IMR-90 (cell line): ENCODE measurements around the gene ANAPC1. TPM values are rescaled to one million over a fixed set of nuclear protein-coding genes. Genes with fewer than 3 reads are reported as not detected.

Experiments
- ATAC-seq: fragments of 200-7000 bp; cut with Tn5 transposase; 2 replicates; pipeline ENCODE4 v1.9.1; 2020; ENCODE audit warnings: low read depth, mild to moderate bottlenecking, moderate library complexity
- BruUV-seq: library from RNA; stranded (reverse); fragments of 400-500 nt; replicated peaks from 2 replicates; lab custom pipeline; 2021; lab: Mats Ljungman, UMichigan
- CTCF ChIA-PET: fragments of 300-600 bp; formaldehyde crosslinking; extraction: SDS; loops from one replicate; lab custom pipeline; 2021; ENCODE audit warnings: antibody characterized with exemption; lab: Yijun Ruan, JAX
- POLR2A ChIA-PET: fragments of 300-600 bp; sonication (Branson Sonifier 250); formaldehyde crosslinking; loops from one replicate; lab custom pipeline; 2022; ENCODE audit warnings: antibody characterized with exemption; ENCODE audit not compliant: unreplicated experiment; lab: Charles Lee
- DNase-seq: peaks from one replicate; pipeline ENCODE4 v3.0.0; 2013
- H2AFZ ChIP-seq: replicated peaks from 2 replicates; pipeline ENCODE3; 2013; ENCODE audit warnings: low read length, mild to moderate bottlenecking; ENCODE audit not compliant: poor library complexity
- H2AK5ac ChIP-seq: 2 replicates; pipeline ENCODE4 v1.6.1; 2013; ENCODE audit warnings: low read depth, low read length, inconsistent platforms
- H2AK9ac ChIP-seq: replicated peaks from 2 replicates; pipeline ENCODE3; 2013; ENCODE audit warnings: mild to moderate bottlenecking, low read depth, low read length, moderate library complexity; ENCODE audit not compliant: poor library complexity
- H2BK120ac ChIP-seq: 2 replicates; pipeline ENCODE4 v1.6.1; 2013; ENCODE audit warnings: low read depth, low read length, inconsistent platforms
- H2BK15ac ChIP-seq: 3 replicates; pipeline ENCODE4 v1.6.1; 2013; ENCODE audit warnings: low read depth, low read length, inconsistent platforms
- H2BK20ac ChIP-seq: 2 replicates; pipeline ENCODE4 v1.6.1; 2013; ENCODE audit warnings: low read depth, mild to moderate bottlenecking, inconsistent platforms, low read length, moderate library complexity
- H2BK5ac ChIP-seq: 2 replicates; pipeline ENCODE4 v1.6.1; 2013; ENCODE audit warnings: mild to moderate bottlenecking, low read depth, low read length, inconsistent platforms; ENCODE audit not compliant: poor library complexity, severe bottlenecking
- H3K14ac ChIP-seq: replicated peaks from 2 replicates; pipeline ENCODE4 v1.6.1; 2013; ENCODE audit warnings: low read depth, low read length, inconsistent platforms
- H3K18ac ChIP-seq: 2 replicates; pipeline ENCODE4 v1.6.1; 2013; ENCODE audit warnings: low read depth, low read length, control low read depth
- H3K23ac ChIP-seq: 2 replicates; pipeline ENCODE4 v1.6.1; 2013; ENCODE audit warnings: low read depth, low read length, inconsistent platforms
- H3K27ac ChIP-seq: 2 replicates; pipeline ENCODE4 v1.5.1; 2013; ENCODE audit warnings: mild to moderate bottlenecking, control low read depth, low read length; ENCODE audit not compliant: insufficient read depth
- H3K27me3 ChIP-seq: 2 replicates; pipeline ENCODE4 v1.6.1; 2013; ENCODE audit warnings: low read length; ENCODE audit not compliant: control insufficient read depth, insufficient read depth
- H3K36me3 ChIP-seq: 2 replicates; pipeline ENCODE4 v1.6.1; 2013; ENCODE audit warnings: low read length, mixed read lengths; ENCODE audit not compliant: control insufficient read depth, insufficient read depth
- H3K4ac ChIP-seq: 2 replicates; pipeline ENCODE4 v1.6.1; 2013; ENCODE audit warnings: low read depth, low read length, inconsistent platforms
- H3K4me1 ChIP-seq: 2 replicates; pipeline ENCODE4 v1.6.1; 2013; ENCODE audit warnings: low read length, mixed read lengths; ENCODE audit not compliant: control insufficient read depth, insufficient read depth
- H3K4me2 ChIP-seq: 2 replicates; pipeline ENCODE4 v1.6.1; 2013; ENCODE audit warnings: low read depth, mild to moderate bottlenecking, control low read depth, low read length, moderate library complexity
- H3K4me3 ChIP-seq: 2 replicates; pipeline ENCODE4 v1.5.1; 2013; ENCODE audit warnings: low read depth, mild to moderate bottlenecking, control low read depth, low read length, moderate library complexity; ENCODE audit not compliant: insufficient read depth
- H3K56ac ChIP-seq: 2 replicates; pipeline ENCODE4 v1.6.1; 2013; ENCODE audit warnings: low read length, inconsistent platforms; ENCODE audit not compliant: insufficient read depth; ENCODE audit errors: extremely low read depth
- H3K79me1 ChIP-seq, 2 experiments: 2 replicates each; pipeline ENCODE4 v1.6.1; 2013; ENCODE audit warnings: low read length in 2 of 2, inconsistent platforms in 1 of 2, low read depth in 1 of 2
- H3K9ac ChIP-seq: 2 replicates; pipeline ENCODE4 v1.6.1; 2013; ENCODE audit warnings: low read depth, low read length, control low read depth
- H3K9me1 ChIP-seq: 2 replicates; pipeline ENCODE4 v1.6.1; 2013; ENCODE audit warnings: low read length, inconsistent platforms; ENCODE audit not compliant: insufficient read depth
- H3K9me3 ChIP-seq: 2 replicates; pipeline ENCODE4 v1.6.1; 2013; ENCODE audit warnings: low read length; ENCODE audit not compliant: control insufficient read depth, insufficient read depth
- H4K20me1 ChIP-seq: 2 replicates; pipeline ENCODE4 v1.6.1; 2013; ENCODE audit warnings: low read length, inconsistent platforms; ENCODE audit not compliant: insufficient read depth
- H4K5ac ChIP-seq: 2 replicates; pipeline ENCODE4 v1.6.1; 2013; ENCODE audit warnings: mild to moderate bottlenecking, low read depth, low read length, control low read depth
- H4K8ac ChIP-seq, 2 experiments: 2 replicates each; pipeline ENCODE4 v1.6.1; 2013; ENCODE audit warnings: low read depth in 2 of 2, low read length in 2 of 2, control low read depth in 1 of 2, inconsistent platforms in 1 of 2
- H4K91ac ChIP-seq: 2 replicates; pipeline ENCODE4 v1.6.1; 2013; ENCODE audit warnings: low read depth, low read length, inconsistent platforms; ENCODE audit not compliant: insufficient read depth
- BHLHE40 ChIP-seq: fragments of 150-350 bp; IDR thresholded peaks from 2 replicates; pipeline ENCODE4 v1.6.1; 2016; ENCODE audit warnings: mild to moderate bottlenecking, low read depth, low read length
- CEBPB ChIP-seq: IDR thresholded peaks from 2 replicates; pipeline ENCODE4 v1.6.1; 2012; ENCODE audit warnings: low read depth, low read length, improper control_type of control experiment
- CHD1 ChIP-seq: IDR thresholded peaks from 2 replicates; pipeline ENCODE4 v1.6.1; 2012; ENCODE audit warnings: low read depth, low read length, improper control_type of control experiment
- CTCF ChIP-seq: conservative IDR thresholded peaks from 2 replicates; pipeline ENCODE4 v1.5.1; 2012; ENCODE audit warnings: mild to moderate bottlenecking, low read depth, low read length, improper control_type of control experiment
- FOS ChIP-seq: fragments of 150-350 bp; IDR thresholded peaks from 2 replicates; pipeline ENCODE4 v1.6.1; 2016; ENCODE audit warnings: low read depth, low read length
- MAFK ChIP-seq: IDR thresholded peaks from 2 replicates; pipeline ENCODE4 v1.6.1; 2012; ENCODE audit warnings: low read depth, low read length, improper control_type of control experiment
- RAD21 ChIP-seq: IDR thresholded peaks from 2 replicates; pipeline ENCODE4 v1.6.1; 2012; ENCODE audit warnings: low read length, improper control_type of control experiment
- WGBS, 2 experiments: methylation state at CpG; one replicate each; pipeline versions ENCODE4 v1.1.5 to v1.1.7; 2013; ENCODE audit warnings: missing lambda C conversion rate in 2 of 2; ENCODE audit not compliant: insufficient read length in 1 of 2; ENCODE audit errors: extremely low coverage in 2 of 2; 5-methylcytosine and 5-hydroxymethylcytosine counted together
- dilution Hi-C: fragments of 300-500 bp; cut with HindIII; formaldehyde crosslinking; loops from one replicate; pipeline ENCODE4 v1.14.3; 2018; ENCODE audit warnings: low sequenced_read_pairs; ENCODE audit not compliant: unreplicated experiment
- in situ Hi-C: fragments of 300-500 bp; cut with MboI; formaldehyde crosslinking; loops from 3 replicates; pipeline ENCODE4 v1.14.3; 2019; ENCODE audit warnings: low sequenced_read_pairs, inconsistent platforms, mixed read lengths
- intact Hi-C: fragments of 100-400 bp; cut with micrococcal nuclease; formaldehyde crosslinking; loops from 2 replicates; pipeline ENCODE4 v1.10.0; 2022
- polyA plus RNA-seq, 3 experiments: library from polyadenylated mRNA; depleted of rRNA; stranded (reverse); fragments of >200 nt; gene quantifications; 2 replicates each; pipeline ENCODE4 v1.2.3, GENCODE V29; 2012; ENCODE audit warnings: low replicate concordance in 1 of 3
- total RNA-seq: library from RNA; depleted of rRNA; stranded (reverse); fragments of >200 nt; gene quantifications from 2 replicates; pipeline ENCODE4 v1.2.3, GENCODE V29; 2012

ANAPC1 gene
- total and polyA plus RNA-seq, 2 of the 4 experiments (the other 2 are of a cell fraction) = 14.6 to 50.7 TPM

DNA sequence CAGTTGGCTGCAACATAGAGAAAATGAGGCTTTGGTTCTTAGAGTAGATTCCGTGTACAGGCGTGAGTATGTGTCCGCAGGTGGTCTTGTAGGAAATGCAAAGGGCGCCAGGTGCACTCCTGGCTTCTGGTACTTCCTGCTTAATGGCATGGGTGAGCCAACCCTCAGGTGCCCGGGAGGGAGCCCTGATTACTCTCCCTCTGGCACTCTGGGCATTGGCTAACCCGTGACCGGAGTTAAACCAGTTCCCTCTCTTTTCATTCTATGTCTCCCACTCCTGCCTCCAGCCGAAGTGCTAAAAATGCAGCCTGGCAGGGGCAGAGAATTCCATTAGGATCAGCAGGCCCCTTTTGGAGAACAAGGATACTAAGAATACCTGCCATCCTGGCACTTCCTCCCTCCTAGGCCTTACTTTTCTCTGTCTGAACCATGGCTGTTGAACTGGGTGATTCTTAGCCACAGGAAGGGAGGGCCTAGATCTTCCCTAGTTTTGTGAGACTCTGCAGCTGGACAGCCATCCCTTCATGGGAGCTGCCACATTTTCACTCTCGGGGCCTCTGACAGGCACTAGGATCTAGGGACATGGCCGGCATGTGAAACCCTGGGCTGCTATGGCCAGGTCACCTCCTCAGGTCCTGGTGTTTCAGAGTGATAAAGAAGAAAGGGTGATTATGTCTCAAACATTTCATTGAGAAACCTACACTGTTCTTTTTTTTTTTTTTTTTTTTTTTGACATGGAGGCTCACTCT, 20.9 kb upstream of the ANAPC1 start:
- H3K27me3 ChIP-seq = peaks cover 42% of the 10 kb centered on the region
- no peak overlapping the region for H2BK15ac ChIP-seq
- intact Hi-C loops = no loop called here
- H2BK120ac ChIP-seq = no peak overlapping the region
- no peak overlapping the region for H2BK5ac ChIP-seq
- POLR2A ChIA-PET = no interaction called here
- TF ChIP-seq FOS (no peak), BHLHE40 (no peak), CHD1 (no peak), CTCF (no peak), RAD21 (no peak), MAFK (no peak), CEBPB (no peak)
- no peak overlapping the region for H3K27ac ChIP-seq
- H3K9me1 ChIP-seq = no peaks in the 10 kb centered on the region
- H4K91ac ChIP-seq = no peak overlapping the region
- no peak overlapping the region for H3K4me3 ChIP-seq
- H3K9ac ChIP-seq = no peak overlapping the region
- H3K9me3 ChIP-seq = no peaks in the 10 kb centered on the region
- BruUV-seq = no TSS peak
- no peak overlapping the region for H3K23ac ChIP-seq
- H4K20me1 ChIP-seq = no peaks in the 10 kb centered on the region
- H3K14ac ChIP-seq = no peak overlapping the region
- in situ Hi-C loops = no loop called here
- ATAC-seq (no peak), DNase-seq (no peak)
- 84% methylated on average over 8 of the region's 10 CpGs; no CpG with 5 or more reads in 1 of the 2 experiments for WGBS, 2 experiments
- H2AFZ ChIP-seq = no peak overlapping the region
- CTCF ChIA-PET = no interaction called here
- no peak overlapping the region for H3K4ac ChIP-seq
- dilution Hi-C loops = no loop called here
- H3K4me1 ChIP-seq = peaks cover 4% of the 10 kb centered on the region; the same call in 1 of the 2 replicates
- H3K18ac ChIP-seq = no peak overlapping the region
- no peak overlapping the region for H4K8ac ChIP-seq
- no peak overlapping the region for H3K56ac ChIP-seq
- no peaks in the 10 kb centered on the region for H3K36me3 ChIP-seq
- no peaks in the 10 kb centered on the region for H3K79me1 ChIP-seq
- no peak overlapping the region for H2BK20ac ChIP-seq
- H2AK9ac ChIP-seq = no peak overlapping the region
- H2AK5ac ChIP-seq = no peak overlapping the region
- no peak overlapping the region for H4K5ac ChIP-seq
- H3K4me2 ChIP-seq = no peak overlapping the region
